ENCODE results near the gene STK33.
A peak's percentile ranks its signal among the peaks of the same experiment; 100 is the strongest.

Gene STK33

DNA sequence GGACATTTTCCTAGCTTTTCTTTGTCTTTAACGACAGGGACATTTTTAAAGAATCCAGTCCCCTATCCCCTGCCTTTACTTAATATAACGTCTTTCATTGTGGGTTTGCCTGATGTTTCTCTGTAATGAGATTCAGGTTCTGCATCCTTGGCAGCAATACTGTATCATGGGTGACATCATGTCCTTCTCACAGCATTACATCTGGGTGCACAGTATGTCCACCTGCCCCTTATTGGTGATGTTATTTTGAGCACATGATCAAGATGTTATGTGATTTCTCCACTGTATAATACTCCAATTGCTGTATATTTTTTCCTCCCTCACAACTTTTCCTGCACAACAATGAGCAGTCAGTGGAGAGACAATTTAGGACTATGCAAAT is 9.7 kb upstream of the STK33 start:
- no peak overlapping the region for H3K4me3 ChIP-seq (ENCODE audit: low read depth, low read length)
- no peak for TF ChIP-seq CTCF (IDR thresholded peaks at IDR 0.05; ENCODE audit: borderline replicate concordance, insufficient read depth, low read depth, low read length)

- TF ChIP-seq CTCF (IDR thresholded peaks at IDR 0.05; ENCODE audit: borderline replicate concordance, insufficient read depth, low read depth, low read length) = no peak
- no peak overlapping the region for H3K4me3 ChIP-seq (ENCODE audit: low read depth, low read length)
Observed at GRCh38 chr11:8601376-8602133, 7.5 kb upstream of the STK33 start.

- H3K4me3 ChIP-seq (ENCODE audit: low read depth, low read length) = no peak overlapping the region
- TF ChIP-seq CTCF (IDR thresholded peaks at IDR 0.05; ENCODE audit: borderline replicate concordance, insufficient read depth, low read depth, low read length) = no peak
Observed at GRCh38 chr11:8598506-8598905, 4.5 kb upstream of the STK33 start.

DNA sequence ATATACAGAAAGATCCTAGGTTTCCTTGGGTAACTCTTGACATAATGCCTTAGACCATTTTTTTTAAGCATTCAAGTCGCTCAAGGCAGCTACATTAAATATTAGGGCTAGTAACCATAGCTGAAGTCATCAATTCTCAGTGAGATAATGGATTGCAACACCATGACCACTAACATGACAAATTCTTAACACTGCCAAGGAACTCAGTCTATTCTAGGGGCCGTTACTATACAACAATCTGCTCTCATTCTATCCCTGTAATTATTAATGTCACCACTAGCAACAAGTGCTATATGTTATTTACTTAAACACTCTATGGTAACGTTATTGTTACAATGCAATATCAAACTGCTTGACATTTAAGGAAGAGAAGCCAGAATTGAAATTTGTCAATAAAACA is 3.2 kb upstream of the STK33 start:
- no peak overlapping the region for H3K4me3 ChIP-seq (ENCODE audit: low read depth, low read length)
- no peak for TF ChIP-seq CTCF (IDR thresholded peaks at IDR 0.05; ENCODE audit: borderline replicate concordance, insufficient read depth, low read depth, low read length)

DNA sequence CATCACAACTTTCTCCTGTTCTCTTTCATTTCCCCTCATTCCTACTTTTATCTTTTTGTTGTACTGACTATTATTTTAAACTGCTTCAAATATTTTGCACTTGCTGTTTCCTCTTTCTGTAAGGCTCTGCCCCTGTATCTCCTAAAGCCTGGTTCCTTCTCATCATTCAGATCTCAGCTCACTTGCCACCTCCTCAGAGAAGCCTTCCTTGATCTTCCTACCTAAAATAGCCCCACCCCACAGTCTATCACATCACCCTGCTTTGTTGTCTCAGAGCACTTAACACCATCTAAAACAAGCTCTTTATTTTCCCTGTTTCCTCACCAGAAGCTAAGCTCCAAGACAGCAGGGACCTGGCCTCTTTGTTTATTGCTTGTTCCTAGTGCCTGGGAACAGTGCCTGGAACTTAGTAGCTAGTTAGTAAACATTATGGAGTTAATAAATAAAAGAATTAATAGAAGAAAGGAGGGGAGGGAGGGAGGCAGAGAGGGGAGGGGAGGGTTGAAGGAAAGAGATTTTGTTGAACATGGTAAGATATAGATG is 2.5 kb upstream of the STK33 start:
- no peak for TF ChIP-seq CTCF (IDR thresholded peaks at IDR 0.05; ENCODE audit: borderline replicate concordance, insufficient read depth, low read depth, low read length)
- no peak overlapping the region for H3K4me3 ChIP-seq (ENCODE audit: low read depth, low read length)

GRCh38 chr11:8593455-8593854 is 573 bp downstream of the STK33 start:
- TF ChIP-seq CTCF (IDR thresholded peaks at IDR 0.05; ENCODE audit: borderline replicate concordance, insufficient read depth, low read depth, low read length) = no peak
- peak overlapping the region; percentile 84 for H3K4me3 ChIP-seq (ENCODE audit: low read depth, low read length)

DNA sequence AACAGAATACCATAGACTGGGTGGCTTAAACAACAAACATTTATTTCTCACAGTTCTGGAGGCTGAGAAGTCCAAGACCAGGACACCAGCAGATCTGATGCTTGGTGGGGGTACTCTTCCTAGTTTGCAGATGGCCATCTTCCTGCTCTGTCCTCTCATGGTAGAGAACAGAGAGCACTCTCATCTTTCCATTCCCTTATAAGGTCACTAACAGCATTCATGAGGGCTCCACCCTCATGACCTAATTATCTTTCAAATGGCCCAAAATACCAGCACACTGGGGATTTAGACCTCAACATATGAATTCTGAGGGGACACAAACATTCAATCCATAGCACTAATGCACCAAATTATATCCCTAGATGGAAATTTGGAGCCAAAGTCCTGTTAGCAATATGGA is 6.1 kb downstream of the STK33 start:
- no peak for TF ChIP-seq CTCF (IDR thresholded peaks at IDR 0.05; ENCODE audit: borderline replicate concordance, insufficient read depth, low read depth, low read length)
- no peak overlapping the region for H3K4me3 ChIP-seq (ENCODE audit: low read depth, low read length)

Measured in GM12875 (cell line).